Kidney (tissue), 14 donors: Measurements from ENCODE around the gene LRBA. TPM values are rescaled to one million over a fixed set of nuclear protein-coding genes. Genes with fewer than 3 reads are reported as not detected.

Experiments used
- DNase-seq, 5 donors: peaks; one replicate each; pipeline ENCODE4 v3.0.0-alpha.2; 2013 to 2020
- FAIRE-seq: peaks from 2 replicates; lab custom pipeline; 2012; peaks lifted over from hg19 to GRCh38; lab: Jason Lieb, UNC
- H3K27ac ChIP-seq, 2 donors: one replicate each; pipeline ENCODE4 v1.7.0; 2013; ENCODE audit warnings: low read depth in 2 of 2, low read length in 2 of 2, inconsistent platforms in 1 of 2
- H3K27me3 ChIP-seq: one replicate; pipeline ENCODE4 v1.7.1; 2013; ENCODE audit warnings: low read length, inconsistent platforms; ENCODE audit not compliant: control insufficient read depth, insufficient read depth
- H3K36me3 ChIP-seq, 3 donors: one replicate each; pipeline versions ENCODE4 v1.7.0 to v1.7.1; 2013; ENCODE audit warnings: low read length in 3 of 3, control low read depth in 1 of 3, inconsistent platforms in 1 of 3; ENCODE audit not compliant: insufficient read depth in 3 of 3, control insufficient read depth in 2 of 3
- H3K4me1 ChIP-seq, 3 donors: one replicate each; pipeline versions ENCODE4 v1.7.0 to v1.7.1; 2013; ENCODE audit warnings: low read length in 3 of 3, inconsistent platforms in 1 of 3, low read depth in 1 of 3; ENCODE audit not compliant: control insufficient read depth in 2 of 3, insufficient read depth in 2 of 3
- H3K4me3 ChIP-seq, 3 donors: one replicate each; pipeline versions ENCODE4 v1.7.0 to v1.8.1; 2013; ENCODE audit warnings: low read length in 3 of 3, control low read depth in 1 of 3, inconsistent platforms in 1 of 3
- H3K9ac ChIP-seq, 3 donors: one replicate each; pipeline versions ENCODE4 v1.7.0 to v1.7.1; 2013; ENCODE audit warnings: low read length in 3 of 3, control low read depth in 1 of 3, inconsistent platforms in 1 of 3
- H3K9me3 ChIP-seq, 3 donors: one replicate each; pipeline versions ENCODE4 v1.7.0 to v1.7.1; 2013; ENCODE audit warnings: low read length in 3 of 3, control low read depth in 1 of 3, inconsistent platforms in 1 of 3; ENCODE audit not compliant: control insufficient read depth in 2 of 3, insufficient read depth in 1 of 3
- CTCF ChIP-seq: IDR thresholded peaks from 3 replicates; pipeline ENCODE4 v1.5.1; 2012; ENCODE audit warnings: mild to moderate bottlenecking, moderate library complexity, borderline replicate concordance; ENCODE audit not compliant: insufficient read depth; ENCODE audit errors: extremely low read depth
- intact Hi-C: fragments of 100-400 bp; cut with DNase I; formaldehyde crosslinking; loops from one replicate; pipeline ENCODE4 v1.11.1; 2022
- polyA plus RNA-seq: library from polyadenylated mRNA; stranded (reverse); fragments of 350-450 nt; fragmentation: Illumina TruSeq; extraction: RNeasy Lipid Tissue Mini Kit (QIAGEN cat#74804); gene quantifications from one replicate; pipeline ENCODE4 v1.2.3, GENCODE V29; 2014; ENCODE audit warnings: low read depth, low replicate concordance; ENCODE audit not compliant: insufficient read depth
- total RNA-seq: library from RNA; stranded (reverse); fragmentation: NEBNext Ultra II Directional; extraction: Animal tissue kit (Norgen Biotek cat#: 25700); gene quantifications from one replicate; pipeline ENCODE4 v1.2.1, GENCODE V29; 2021
- donor health status: control.
- donor health status: control.
- donor health status: control.
- donor health status: control.
- donor health status: control.
- donor health status: DM: yes; HTN: yes; CAD: no.
- donor health status: Normal renal cell carcinoma (clear cell type).

LRBA gene
- total and polyA plus RNA-seq, 2 donors from 2014 or later: 20.3 to 76.7 TPM

GRCh38 chr4:150884625-150885024 lies 130.5 kb downstream of the LRBA start:
- Histone ChIP-seq H3K36me3 (no peaks in the 10 kb centered on the region), H3K9ac (no peak overlapping the region), H3K4me3 (no peak overlapping the region), H3K4me1 (no peaks in the 10 kb centered on the region), H3K27me3 (no peaks in the 10 kb centered on the region), H3K27ac (no peak overlapping the region), H3K9me3 (no peaks in the 10 kb centered on the region)
- TF ChIP-seq CTCF: no peak
- DNase-seq (no peak), FAIRE-seq (peak; percentile 95)
- intact Hi-C loops: no loop called here

- Histone ChIP-seq H3K4me1 (peaks cover 0 to 4% (median 3%) of the 10 kb centered on the region in 3 donors), H3K36me3 (no peaks in the 10 kb centered on the region), H3K27me3 (no peaks in the 10 kb centered on the region), H3K9me3 (no peaks in the 10 kb centered on the region), H3K27ac (no peak overlapping the region), H3K9ac (no peak overlapping the region), H3K4me3 (no peak overlapping the region)
- DNase-seq: no peak
- no peak for TF ChIP-seq CTCF
- FAIRE-seq: no peak
- intact Hi-C loops: no loop called here
These were observed 139.7 kb downstream of the LRBA start for GRCh38 chr4:150875367-150875766.

GRCh38 chr4:150874338-150875226 lies 140.5 kb downstream of the LRBA start:
- Histone ChIP-seq H3K4me3 (no peak overlapping the region), H3K36me3 (no peaks in the 10 kb centered on the region), H3K9ac (no peak overlapping the region), H3K27ac (no peak overlapping the region), H3K9me3 (no peaks in the 10 kb centered on the region), H3K4me1 (peaks cover 0 to 4% (median 3%) of the 10 kb centered on the region in 3 donors), H3K27me3 (no peaks in the 10 kb centered on the region)
- intact Hi-C loops: no loop called here
- DNase-seq (peak in 4 of 5 donors; percentile 17 to 42 (median 28)), FAIRE-seq (no peak)
- no peak for TF ChIP-seq CTCF
